Fibroblast of mammary gland (primary cell): ENCODE measurements around the gene ALG5.

Experiments used
- DNase-seq: peaks from one replicate; pipeline ENCODE4 v3.0.0-alpha.2; 2010; ENCODE audit warnings: low read depth
- H3K4me3 ChIP-seq: 2 replicates; pipeline ENCODE4 v1.5.1; 2011; ENCODE audit warnings: low read depth, mild to moderate bottlenecking, low read length, moderate library complexity; ENCODE audit not compliant: control insufficient read depth
- CTCF ChIP-seq: conservative IDR thresholded peaks from 2 replicates; pipeline ENCODE4 v1.5.1; 2011; ENCODE audit warnings: low read depth, low read length, inconsistent platforms; ENCODE audit not compliant: control insufficient read depth, insufficient read depth

The ALG5 gene

GRCh38 chr13:36925603-36926002, 73.5 kb downstream of the ALG5 start:
- DNase-seq: no peak
- TF ChIP-seq CTCF: no peak

GRCh38 chr13:36924001-36924400, 75.1 kb downstream of the ALG5 start:
- no peak for DNase-seq
- no peak overlapping the region for H3K4me3 ChIP-seq
- TF ChIP-seq CTCF: no peak

More at GRCh38 chr13:36925603-36926002, 73.5 kb downstream of the ALG5 start:
- H3K4me3 ChIP-seq: no peak overlapping the region

- no peak for DNase-seq
- H3K4me3 ChIP-seq: no peak overlapping the region
- no peak for TF ChIP-seq CTCF
These were observed 77.4 kb downstream of the ALG5 start for GRCh38 chr13:36921631-36922301.

GRCh38 chr13:36920616-36921185, 78.4 kb downstream of the ALG5 start:
- no peak for DNase-seq
- H3K4me3 ChIP-seq: peak overlapping the region; percentile 20
- no peak for TF ChIP-seq CTCF

- TF ChIP-seq CTCF: no peak
- peak within 1 kb of the TSS; percentile 70 for H3K4me3 ChIP-seq
- peak; percentile 63 for DNase-seq
These were observed 79.1 kb downstream of the ALG5 start, which contains the start of gene SMAD9 for GRCh38 chr13:36919833-36920615. Gene SMAD9, minus strand, starts transcription at chr13:36920238. Its CDS starts 40,549 bp downstream, at chr13:36879689.

- H3K4me3 ChIP-seq: peak overlapping the region; percentile 70
- peak; percentile 11 for DNase-seq
- no peak for TF ChIP-seq CTCF
These were observed 79.8 kb downstream of the ALG5 start for GRCh38 chr13:36919171-36919832.
